Stimulated activated CD4-positive, alpha-beta T cell treated with anti-CD3 and anti-CD28 coated beads, Interleukin-1b, Interleukin-23, amount 100 ng/mL, for 24 hours (primary cell): ENCODE results near the gene S100Z.
A peak's percentile ranks its signal among the peaks of the same experiment; 100 is the strongest.
"Not testable (repeated sequence)": the region's sequence is repeated elsewhere in the genome, so short reads cannot be mapped to it uniquely, and the experiment has no call there.

ENCODE experiments used
- DNase-seq, 4 experiments: peaks; one replicate each; pipeline ENCODE4 v3.0.0-alpha.2; 2020; ENCODE audit warnings: low read depth in 4 of 4, low spot score in 1 of 4

S100Z gene

DNA sequence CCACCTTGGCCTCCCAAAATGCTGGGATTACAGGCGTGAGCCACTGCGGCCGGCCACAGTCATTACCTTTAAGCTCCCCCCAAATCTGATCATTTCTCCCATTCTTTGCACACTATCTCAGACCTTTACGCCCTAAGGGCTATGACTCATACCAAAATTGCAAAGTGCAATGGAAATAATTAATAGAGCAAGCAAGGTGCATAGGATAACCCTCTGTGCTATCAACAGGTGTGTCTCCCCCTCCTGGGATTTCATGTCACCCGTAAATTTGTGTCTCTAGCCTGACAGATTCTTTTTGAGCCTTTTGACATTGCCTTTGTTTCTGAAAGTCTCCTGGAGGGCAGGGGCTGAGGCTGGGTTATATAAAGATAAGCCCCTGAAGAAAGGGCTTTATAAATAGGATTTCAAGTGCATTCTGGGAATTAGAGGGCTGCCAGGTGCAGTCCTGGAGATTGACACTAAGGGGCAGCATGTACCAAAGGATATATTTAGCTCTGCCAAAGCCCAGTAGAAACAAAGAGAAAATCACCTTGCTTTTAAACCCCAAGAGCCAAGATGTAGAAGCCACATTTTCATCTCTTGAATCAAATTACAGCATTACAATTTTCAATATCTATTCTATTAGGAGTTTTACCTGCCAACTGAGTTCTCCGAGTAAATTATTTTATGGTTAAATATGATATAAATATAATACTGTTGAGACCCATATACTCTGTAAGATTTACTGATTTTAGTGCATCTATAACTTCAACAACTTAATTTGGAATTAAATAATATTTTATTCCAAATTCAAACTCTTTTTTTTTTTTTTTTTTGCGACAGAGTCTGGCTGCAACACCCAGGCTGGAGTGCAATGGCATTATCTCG is 18.2 kb downstream of the S100Z start:
- peak in 3 of 4 experiments; percentile 29 to 39 (median 33) for DNase-seq

DNA sequence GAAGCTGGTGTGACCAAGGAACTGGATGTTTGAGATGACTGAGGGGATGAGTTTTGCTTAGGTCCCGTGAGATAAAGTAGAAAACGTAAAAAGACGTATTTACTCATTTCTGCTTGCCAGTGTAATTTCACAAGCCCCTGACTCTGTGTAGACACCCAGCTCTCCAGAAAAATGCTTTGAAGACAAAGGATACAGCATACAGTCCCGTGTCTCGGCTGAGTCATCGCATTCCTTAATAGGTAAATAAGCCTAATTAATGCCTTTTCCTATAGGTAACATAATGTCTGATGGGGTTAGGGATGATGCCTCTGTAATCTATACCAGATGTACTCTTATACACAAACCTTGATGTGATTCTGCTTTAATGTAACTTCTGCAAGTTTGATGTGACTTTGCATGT is 20.2 kb downstream of the S100Z start:
- DNase-seq, result no peak

DNA sequence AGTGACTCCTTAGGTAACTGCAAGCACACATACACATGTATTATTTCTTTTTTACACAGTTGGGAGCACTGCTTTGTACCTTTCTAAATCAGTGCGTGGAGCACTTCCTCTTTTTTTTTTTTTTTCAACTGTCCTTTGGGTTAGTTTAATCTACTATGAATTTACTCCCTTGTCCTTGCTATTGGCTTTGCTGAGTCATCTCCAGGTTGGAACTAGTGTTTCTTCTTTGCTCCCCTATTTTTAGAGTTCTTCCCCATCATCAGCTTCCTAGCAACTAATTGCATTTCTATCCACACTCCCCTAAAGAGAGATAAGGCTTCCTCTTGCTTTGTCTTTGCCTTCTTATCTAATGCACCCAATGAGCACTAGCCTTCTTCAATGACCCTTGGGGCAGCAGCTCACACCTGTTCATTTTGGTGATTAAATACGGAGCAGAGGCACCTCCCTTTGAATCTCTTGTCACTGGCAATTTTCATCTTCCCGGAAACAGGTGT is 24.3 kb downstream of the S100Z start:
- no peak for DNase-seq

DNA sequence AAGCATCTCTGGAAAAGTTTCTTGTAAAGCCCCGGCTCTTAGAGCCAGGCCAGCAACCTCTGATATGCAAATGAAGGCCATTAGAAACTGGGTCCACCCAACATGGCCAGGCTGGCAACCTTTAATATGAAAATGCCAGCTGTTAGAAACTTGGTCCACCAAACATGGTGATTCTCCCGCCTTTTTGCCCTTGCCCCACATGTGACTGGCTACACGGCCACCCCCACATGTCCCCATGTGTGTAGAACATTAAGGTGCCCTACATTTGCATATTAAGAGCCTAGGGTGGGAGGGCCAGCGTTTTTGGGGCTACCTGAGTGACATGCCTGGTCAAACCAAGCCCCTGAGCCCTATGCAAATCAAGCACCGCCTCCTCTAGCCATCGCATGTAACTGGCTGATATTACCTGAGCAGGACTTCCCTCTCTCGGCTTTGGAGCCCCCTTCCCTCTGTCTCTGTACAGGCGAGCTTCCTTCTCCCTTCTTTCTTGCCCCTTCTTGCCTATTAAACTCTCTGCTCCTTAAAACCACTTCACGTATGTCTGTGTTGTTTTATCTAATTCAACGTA is 39.0 kb downstream of the S100Z start:
- no peak for DNase-seq

DNA sequence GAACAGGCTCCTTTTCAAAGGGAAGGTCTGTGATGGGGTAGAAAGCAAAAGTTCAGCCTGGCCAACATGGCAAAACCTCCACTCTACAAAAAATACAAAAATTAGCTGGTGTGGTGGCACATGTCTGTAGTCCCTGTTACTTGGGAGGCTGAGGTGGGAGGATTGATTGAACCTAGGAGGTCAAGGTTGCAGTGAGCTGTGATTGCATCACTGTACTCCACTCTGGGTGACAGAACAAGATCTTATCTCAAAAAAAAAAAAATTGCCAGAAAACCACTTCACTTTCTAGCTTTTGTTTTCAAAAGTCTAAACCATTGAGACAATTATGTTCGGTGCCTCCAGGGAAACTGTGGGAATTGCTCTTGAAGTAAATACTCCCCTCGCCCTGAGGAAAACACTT is 43.5 kb downstream of the S100Z start:
- no peak for DNase-seq

DNA sequence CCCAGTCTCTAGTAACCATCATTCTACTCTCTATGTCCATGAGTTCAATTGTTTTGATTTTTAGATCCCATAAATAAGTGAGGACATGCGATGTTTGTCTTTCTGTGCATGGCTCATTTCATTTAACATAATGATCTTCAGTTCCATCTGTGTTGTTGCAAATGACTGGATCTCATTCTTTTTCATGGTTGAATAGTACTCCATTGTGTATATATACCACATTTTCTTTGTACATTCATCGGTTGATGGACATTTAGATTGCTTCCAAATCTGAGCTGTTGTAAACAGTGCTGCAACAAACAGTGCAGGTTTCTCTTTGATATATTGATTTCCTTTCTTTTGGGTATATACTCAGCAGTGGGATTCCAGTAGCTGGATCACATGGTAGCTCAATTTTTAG is 46.4 kb downstream of the S100Z start:
- DNase-seq, result no peak

DNA sequence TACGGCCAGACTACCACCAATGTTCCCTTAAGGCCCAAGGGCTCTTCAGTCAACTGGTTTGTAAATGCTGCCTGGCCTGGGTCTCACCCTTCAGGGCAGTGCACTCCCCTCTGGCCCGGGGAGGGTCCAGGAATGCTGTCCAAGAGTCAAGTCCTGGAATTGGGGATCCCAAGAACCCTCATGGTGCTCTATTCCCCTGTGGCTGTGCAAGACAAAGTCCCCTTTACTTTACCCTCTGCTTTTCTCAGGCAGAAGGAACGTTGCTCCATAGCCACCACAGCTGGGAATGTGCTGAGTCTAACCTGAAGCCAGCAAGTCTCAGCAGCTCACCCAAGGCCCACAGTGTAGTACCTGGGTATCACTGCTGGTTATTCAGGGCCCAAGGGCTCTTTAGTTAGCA is 51.7 kb downstream of the S100Z start:
- DNase-seq, result no peak

DNA sequence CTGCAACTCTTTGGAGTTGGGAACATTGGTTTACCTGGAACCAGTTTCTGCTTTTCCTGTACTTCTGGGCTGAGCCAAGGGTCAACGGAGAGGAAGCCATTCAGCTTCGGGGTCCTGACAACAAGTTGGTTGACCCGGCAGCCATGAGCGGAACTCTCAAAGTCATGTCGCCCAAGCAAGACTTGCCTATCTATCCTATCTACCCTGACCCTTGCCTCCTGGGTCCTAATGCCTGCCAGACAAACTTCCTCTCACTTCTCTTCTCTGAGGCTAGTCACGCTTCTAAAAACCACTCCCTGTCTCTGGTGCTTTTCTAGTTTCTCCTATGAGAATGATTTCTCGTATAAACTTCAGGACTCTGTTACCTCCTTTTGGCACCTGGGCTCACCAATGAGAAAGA is 58.4 kb downstream of the S100Z start:
- DNase-seq, result no peak

DNA sequence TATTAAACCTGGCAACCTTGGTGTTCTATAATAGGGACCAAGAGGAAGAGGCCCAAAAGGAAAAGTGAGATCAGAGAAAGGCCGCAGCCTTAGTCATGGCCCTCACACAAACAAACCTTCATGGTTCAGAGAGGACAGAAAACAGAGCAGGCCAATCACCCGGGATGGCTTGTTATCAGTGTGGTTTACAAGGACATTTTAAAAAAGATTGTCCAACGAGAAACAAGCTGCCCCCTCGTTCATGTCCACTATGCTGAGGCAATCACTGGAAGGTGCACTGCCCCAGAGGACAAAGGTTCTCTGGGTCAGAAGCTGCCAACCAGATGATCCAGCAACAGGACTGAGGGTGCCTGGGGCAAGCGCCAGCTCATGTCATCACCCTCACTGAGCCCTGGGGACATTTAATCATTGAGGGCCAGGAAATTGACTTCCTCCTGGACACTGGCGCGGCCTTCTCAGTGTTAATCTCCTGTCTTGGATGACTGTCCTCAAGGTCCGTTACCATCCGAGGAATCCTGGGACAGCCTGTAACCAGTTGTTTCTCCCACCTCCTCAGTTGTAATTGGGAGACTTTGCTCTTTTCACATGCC is 60.6 kb downstream of the S100Z start:
- DNase-seq, result not testable (repeated sequence)

DNA sequence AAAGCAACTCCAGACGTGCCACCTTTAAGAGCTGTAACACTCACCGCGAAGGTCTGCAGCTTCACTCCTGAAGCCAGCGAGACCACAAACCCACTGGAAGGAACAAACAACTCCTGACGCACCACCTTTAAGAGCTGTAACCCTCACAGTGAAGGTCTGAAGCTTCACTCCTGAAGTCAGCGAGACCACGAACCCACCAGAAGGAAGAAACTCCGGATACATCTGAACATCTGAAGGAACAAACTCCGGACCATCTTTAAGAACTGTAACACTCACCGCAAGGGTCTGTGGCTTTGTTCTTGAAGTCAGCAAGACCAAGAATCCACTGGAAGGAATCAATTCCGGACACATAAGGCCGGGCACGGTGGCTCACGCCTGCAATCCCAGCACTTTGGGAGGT is 64.9 kb downstream of the S100Z start:
- DNase-seq, result not testable (repeated sequence)

DNA sequence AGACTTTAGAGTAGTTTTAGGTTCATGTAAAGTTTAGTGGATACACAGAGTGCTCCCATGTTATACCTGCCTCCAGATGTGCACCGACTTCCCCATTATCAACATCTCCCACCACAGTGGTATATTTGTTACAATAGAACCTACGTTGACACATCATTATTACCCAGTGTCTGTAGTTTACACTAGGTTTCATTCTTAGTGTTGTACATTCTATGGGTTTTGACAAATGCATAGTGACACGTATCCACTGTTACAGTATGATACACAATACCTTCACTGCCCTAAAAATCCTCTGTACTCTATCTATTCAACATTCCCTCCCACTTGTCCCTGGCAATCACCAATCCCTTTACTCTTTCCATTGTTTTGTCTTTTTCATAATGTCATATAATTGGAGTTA is 68.7 kb downstream of the S100Z start:
- no peak for DNase-seq

DNA sequence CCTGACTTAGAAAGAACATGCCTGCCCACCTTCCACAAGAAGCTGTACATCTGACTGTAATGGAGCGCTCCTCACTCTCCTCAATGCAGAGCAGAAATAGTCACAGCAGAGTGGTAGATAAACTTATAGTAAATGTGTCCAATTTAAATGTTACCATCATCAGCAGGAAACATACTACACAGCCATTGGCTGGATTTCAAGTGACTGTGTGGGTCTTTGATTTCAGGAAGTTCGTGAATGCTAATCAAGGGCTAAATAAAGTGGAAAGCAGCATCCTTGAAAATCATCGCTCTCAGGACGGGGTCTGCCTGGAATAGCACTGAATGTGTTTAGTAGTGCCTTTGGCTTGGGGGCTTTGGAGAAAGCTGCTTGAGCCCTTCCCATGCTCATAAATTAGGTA is 70.7 kb downstream of the S100Z start:
- no peak for DNase-seq

DNA sequence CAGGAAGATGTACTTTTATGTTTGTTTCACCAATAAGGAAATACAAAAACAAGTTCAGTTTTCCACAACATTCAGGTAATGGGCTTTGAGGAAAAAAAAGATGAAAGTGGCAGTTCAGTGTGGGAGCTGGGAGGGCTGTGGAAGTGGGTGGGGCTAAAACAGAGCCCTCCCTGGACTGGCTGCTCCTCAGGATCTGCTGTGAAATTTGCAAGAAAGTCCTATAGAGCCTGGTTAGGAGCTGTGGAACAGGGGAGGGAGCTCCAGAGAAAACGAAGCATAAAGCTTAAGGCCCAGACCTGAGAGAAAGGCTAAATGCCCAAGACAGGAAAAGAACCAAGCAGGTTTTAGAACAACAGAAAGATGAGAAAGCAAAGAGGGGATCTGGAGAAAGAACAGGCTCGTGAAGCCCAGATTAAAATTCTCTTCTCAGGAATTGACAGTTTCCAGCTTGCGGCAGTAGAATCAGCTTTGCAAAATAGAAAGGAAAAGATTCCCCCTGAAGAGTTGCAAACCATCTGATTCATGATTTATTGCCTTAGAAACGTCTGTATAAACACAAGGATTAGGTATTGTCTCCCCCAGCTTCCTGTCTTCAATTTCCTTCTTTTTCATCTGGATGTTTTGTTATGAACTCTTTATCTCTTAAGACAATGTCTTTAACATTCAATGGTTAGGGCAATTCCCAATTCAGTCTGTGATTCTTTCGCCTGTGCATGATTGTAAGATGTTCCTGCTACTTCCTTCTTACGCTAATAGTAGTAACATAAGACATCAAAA is 76.7 kb downstream of the S100Z start:
- DNase-seq, result no peak

DNA sequence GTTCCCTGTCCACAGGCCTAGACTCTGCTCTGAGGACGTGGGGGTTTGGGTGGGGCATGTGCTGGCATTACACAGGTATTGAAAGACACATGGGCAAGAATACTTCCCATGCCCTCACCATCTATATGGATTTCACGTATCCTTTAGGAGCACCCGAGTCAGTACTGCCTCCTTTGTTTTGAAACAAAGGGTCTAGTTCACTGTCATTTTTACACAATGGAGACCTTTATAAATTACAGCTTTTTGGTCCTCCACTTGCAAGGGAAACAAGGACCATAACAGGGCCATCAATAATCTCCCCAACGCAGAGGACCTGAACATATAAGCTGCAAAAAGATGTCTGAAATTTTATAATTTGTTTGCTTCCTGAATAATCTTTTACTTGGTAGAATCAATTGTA is 78.1 kb downstream of the S100Z start:
- no peak for DNase-seq

DNA sequence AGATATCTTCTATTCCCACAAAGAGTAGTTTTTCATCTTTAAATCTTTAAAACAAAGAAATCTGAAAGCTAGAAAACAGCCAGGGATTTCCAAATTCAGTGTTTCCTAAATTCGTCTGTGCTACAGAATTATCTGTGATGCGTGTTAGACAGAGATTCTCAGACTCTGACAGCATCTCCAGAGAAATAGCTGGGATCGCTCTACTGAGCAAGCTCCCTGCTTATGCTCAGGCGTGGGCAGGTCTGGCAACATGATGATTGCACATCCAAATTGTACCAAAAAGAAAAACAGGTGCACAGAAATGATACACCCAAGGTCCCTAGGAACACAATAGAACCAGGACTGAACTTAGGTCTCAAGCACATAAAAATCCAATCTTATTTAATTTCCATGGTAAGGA is 80.3 kb downstream of the S100Z start:
- no peak for DNase-seq

DNA sequence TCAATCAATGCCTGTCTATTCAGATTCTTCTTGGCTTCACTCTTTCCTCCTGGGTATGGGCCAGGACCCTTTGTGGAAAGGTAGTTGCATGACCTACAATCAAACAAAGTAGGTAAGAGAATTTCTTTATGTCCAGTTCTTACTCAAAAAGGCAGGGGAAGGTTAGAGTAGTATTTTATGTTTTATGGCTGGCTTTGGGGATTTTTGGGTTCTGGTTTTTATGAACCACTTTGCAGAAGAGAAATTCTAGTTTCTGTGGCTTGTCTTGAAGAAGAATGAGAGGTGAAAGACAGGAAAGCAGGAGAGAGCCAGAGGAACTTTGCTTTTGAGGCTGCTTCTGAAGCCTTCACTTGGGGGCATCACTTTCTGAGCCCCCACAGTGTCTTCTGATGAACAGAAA is 88.4 kb downstream of the S100Z start:
- DNase-seq, result no peak

DNA sequence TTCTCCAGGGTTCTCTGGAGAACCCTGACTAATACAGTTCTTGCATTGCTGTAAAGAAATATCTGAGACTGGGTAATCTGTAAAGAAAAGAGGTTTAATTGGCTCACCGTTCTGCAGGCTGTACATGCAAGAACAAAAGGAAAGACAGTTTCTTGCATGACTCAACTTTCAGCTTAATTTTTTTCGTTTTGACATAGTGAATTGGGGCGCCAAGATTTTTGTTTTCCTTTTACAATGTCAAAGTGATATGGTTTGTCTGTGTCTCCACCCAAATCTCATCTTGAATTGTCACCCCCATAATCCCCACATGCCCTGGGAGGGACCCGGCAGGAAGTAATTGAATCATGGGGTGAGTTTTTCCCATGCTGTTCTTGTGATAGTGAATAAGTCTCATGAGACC is 91.2 kb downstream of the S100Z start:
- DNase-seq, result no peak

DNA sequence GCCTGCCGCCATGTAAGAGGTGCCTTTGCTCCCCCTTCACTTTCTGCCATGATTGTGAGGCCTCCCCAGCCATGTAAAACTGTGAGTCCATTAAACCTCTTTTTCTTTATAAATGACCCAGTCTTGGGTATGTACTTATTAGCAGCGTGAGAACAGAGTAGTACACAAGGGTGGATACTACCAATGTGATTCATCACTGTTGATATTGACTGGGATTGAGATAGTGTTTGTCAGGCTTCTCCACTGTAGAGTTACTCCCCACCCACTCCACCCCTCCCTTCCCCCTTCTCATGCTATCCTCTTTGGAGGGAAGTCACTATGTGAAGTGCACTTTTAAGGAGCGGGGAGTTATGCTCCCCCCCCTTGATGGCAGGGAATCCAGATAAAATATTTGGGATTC is 91.6 kb downstream of the S100Z start:
- no peak for DNase-seq

DNA sequence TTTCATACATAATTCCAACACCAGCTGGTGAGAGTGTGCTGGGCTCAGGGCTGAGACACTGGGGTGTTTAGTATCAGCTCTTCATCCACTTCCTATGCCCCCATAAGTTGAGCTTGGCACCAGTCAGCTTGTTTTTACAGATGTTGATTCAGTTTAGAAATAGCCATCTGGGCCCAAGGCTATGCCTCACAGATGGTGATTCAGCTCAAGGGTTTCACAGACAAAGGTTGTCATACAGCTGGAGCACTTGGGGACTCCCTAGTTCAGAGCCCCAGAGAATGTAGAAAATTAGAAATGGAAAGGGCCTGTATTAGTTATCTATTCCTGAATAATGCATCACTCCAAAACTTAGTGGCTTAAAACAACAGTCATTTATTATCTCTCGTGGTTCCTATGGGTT is 92.8 kb downstream of the S100Z start:
- DNase-seq, result no peak

DNA sequence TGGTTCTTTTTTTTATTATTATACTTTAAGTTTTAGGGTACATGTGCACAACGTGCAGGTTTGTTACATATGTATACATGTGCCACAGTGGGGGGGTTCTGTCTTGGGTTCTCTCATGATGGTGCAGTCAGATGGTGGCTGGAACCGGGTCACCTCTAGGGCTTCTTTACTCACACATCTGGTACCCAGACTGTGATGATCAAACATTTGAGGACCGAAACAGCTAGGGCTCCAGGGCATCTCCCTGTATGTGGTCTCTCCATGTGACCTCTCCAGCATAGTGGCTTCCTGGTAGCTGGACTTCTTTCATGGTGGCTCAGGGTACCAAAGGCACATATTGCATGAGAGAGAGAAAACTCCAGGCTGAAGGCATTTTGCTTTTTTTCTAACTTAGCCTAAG is 93.2 kb downstream of the S100Z start:
- DNase-seq, result no peak

DNA sequence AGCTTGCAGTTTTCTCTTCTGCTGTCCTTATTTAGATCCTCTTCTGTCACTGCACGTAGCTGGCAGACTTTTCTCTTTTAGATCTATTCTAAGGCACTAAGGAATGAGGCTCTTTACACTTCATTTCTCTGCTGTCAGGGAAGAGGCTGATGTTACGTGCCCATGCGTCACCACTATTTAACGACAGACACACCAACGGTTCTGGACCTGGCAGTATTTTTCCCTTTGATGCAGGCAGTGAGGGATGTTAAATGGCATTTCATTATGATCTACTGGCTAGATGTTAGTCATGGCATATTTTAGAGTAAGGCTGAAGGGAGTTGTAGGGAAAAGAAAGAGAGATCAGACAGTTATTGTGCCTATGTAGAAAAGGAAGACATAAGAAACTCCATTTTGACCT is 94.8 kb downstream of the S100Z start:
- no peak for DNase-seq

DNA sequence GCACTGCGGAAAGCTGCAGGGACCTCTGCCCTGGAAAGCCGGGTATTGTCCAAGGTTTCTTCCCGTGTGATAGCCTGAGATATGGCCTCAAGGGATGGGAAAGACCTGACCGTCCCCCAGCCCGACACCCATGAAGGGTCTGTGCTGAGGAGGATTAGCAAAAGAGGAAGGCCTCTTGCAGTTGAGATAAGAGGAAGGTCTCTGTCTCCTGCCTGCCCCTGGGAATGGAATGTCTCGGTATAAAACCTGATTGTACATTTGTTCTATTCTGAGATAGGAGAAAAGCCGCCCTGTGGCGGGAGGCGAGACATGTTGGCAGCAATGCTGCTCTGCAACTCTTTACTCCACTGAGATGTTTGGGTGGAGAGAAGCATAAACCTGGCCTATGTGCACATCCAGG is 95.4 kb downstream of the S100Z start:
- not testable (repeated sequence) for DNase-seq
